OCI-M1 (cell line): Measurements from ENCODE around the gene SLC7A8.
A peak's percentile ranks its signal among the peaks of the same experiment; 100 is the strongest.

ENCODE experiments used
- DNase-seq: peaks from one replicate; lab custom pipeline; 2025; lab: John Stamatoyannopoulos, UW

The SLC7A8 gene

GRCh38 chr14:23129759-23130316 is 53.6 kb downstream of the SLC7A8 start:
- DNase-seq, result no peak

DNA sequence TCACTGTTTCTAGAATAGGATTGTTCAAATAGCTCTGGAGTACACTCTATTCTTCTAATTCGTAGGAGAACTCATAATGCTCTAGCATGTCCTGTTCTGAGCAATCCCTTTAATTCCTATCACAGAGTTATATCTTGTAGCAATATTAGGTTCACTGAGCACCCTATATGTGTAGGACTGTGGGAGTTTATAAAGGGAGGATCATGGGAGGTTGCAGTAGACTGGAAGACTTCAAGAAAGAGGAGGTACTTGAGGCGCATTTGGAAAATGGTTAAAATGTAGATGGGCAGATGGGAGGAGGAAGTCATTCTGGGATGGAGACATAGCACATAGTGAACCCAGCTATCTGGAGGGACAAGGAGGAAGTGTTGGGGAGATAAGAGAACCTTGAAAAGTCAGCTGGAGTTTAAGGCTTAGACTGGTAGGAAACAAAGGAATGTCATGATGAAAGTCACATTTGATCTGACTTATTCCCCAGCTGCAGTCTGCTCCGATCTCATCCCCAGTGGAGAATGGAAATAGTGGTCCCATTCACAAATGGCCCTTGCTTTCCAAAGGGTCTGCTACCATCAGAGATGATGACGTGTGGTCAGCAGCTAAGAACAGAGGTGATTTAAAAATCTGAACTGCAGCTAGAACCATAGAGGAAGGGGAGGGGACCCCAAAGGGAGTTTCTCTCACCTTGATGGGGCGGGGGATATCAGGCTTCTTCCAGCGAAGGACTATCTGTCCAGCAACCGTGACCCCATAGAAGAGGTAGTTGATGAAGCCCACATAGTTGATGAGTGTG is 54.3 kb downstream of the SLC7A8 start:
- peak; percentile 17 for DNase-seq

- no peak for DNase-seq
Measured at GRCh38 chr14:23127861-23128260, 55.6 kb downstream of the SLC7A8 start.

- no peak for DNase-seq
Measured at GRCh38 chr14:23126548-23127278, 56.7 kb downstream of the SLC7A8 start.

DNA sequence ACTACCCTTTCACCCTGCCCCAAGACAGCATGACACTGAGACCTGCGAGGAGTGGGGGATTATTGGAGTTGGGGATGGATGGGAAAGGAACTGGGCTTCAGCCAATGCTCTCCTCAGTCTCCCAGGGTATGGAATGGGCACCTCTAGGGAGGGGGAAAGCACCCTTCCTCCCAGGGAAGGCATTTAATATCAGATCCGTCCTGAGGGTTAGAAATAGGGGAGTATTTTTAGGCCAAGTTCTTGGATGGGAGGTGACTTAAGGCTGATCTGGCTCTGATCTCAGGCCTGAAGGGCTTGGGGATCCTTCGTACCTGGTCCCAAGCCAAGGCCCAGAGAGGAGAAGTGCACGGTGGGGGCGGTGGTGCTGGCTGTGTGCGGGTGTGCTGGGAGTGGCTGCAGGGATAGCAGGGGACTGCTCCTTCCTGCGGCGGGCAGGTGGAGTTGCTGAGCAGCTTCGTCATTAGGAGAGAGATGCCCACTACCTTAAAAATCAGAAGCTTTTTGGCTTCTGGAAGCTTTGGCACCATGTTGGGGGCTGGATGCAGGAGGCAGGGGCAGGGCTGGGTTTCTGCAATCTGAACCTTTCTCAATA is 57.4 kb downstream of the SLC7A8 start:
- DNase-seq, result no peak

- no peak for DNase-seq
Measured at GRCh38 chr14:23125011-23125410, 58.4 kb downstream of the SLC7A8 start.

DNA sequence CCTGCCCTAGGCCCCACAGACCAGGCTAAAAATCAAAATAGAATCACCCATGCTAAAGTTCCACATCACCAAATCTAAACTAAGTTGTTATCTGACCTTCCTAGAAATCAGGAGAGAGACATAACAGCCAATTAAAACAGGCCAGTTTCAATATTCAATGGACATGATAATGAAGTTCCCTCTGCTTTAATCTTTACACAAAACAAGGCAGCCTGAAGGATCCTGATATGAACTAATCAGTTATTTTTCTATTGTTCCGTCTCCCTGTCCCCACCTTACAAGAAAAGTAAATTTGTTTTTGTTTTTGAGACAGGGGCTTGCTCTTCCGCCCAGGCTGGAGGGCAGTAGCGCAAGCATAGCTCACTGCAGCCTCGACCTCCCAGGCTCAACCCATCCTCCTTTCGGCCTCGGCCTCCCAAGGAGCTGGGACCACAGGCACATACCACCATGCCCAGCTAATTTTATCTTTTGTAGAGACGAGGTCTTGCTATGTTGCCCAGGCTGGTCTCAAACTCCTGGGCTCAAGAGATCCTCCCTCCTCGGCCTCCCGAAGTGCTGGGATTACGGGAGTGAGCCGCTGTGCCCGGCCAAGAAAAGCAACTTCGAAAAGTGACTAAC is 59.0 kb downstream of the SLC7A8 start:
- no peak for DNase-seq

DNA sequence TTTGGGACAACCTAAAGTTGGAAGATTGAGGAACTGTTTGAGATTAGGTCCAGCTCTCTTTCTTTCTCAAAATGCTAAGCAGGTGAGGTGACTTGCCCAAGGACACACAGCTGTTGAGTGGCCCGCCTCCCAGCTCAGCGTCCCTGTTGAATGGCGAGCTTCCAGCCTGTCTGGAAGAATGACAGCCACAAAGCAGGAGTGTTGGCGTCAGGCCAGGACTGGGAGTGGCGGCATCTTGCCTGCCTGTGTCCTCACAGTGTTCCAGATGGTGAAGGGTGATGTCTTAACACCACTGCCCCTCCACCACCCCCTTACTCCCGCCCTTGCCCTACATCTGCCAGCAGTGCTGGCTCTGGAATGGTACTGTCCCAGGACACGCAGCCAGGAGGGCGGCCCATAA is 60.0 kb downstream of the SLC7A8 start:
- DNase-seq, result no peak

DNA sequence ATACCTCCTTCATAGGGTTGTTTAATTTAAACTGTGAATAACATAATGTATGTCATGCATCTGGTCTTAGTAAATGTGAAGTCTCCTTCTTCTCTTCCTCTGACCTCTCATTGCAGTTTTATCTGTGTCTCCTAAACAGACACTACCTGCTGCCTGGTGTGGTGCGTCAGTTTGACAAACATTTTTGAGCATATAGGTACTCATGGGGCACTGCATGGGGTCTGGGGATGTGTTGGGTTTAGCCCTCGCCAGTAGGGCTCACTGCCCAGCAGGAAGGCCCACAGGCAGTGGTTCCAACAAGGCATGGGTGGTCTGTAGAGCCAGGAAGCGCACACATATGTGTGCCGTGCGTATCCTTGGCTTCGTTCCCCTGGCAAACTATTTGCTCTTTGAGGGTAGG is 61.4 kb downstream of the SLC7A8 start:
- DNase-seq, result no peak

DNA sequence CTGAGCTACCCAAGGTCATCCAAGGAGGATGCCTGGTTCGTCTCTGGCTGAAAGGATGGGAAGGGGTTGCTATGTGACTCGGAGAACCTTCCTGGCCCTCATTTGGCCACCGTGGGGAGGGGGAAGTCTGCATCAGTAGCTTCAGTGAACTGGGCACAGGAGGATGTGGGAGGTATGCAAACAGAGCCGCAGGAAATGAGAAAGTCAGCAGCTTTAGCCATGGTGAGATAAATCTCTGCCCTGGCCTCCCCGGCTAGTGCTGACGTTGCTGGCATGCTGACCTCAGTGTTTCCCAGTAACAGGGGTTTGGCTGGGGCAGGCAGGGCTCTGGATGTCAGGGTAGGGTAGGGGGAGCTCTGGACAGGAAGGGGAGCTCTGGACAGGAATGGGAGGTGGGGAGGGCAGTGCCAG is 62.1 kb downstream of the SLC7A8 start:
- DNase-seq, result no peak

DNA sequence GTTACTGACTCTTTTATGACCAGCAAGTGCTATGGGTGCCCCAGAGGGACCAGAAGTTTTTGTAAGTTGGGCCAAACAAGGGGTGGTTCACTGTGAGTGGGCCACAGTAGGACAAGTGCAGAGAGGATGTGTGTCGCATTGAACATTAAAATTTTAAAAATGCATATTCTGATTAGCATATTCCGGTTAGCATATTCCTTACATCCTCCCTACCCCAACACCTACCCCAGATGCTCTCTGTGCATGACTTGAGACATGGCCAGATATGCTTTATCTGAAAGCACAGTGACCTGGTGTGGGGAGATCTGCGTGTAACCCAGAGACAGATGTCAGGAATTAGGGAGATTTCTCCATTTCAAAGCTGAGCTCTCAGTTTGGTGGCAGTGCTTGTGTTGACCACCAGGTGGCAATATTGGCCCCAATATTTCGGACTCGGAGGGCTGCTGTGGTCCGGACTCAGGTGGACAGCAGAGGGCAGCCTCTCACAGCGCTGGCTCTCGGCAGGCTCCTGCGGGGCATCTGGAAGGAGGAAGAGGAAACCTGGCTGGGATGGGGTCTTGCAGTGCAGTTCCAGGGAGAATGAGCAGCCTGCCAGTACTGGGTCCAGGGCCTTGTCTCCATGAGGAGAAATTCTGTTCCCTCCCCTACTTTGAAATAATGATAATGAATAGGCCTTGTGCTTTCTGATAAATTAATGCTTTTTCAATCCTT is 62.8 kb downstream of the SLC7A8 start:
- peak; percentile 91 for DNase-seq

GRCh38 chr14:23119363-23120327 is 63.8 kb downstream of the SLC7A8 start:
- DNase-seq, result peak; percentile 37

GRCh38 chr14:23118506-23119362 is 64.7 kb downstream of the SLC7A8 start, which contains the start of gene CEBPE:
CEBPE (minus strand) TSS chr14:23119255; CDS start chr14:23119091, 164 bp downstream.
- no peak for DNase-seq

GRCh38 chr14:23117371-23118020 is 66.0 kb downstream of the SLC7A8 start:
- DNase-seq, result no peak

GRCh38 chr14:23115918-23116317 is 67.5 kb downstream of the SLC7A8 start:
- DNase-seq, result peak; percentile 18

- no peak for DNase-seq
Measured at GRCh38 chr14:23115039-23115731, 68.3 kb downstream of the SLC7A8 start.

GRCh38 chr14:23114669-23115038 is 68.8 kb downstream of the SLC7A8 start:
- DNase-seq, result no peak

- no peak for DNase-seq
Measured at GRCh38 chr14:23114120-23114458, 69.4 kb downstream of the SLC7A8 start.
